HepG2 (cell line): ENCODE data around the gene FBXL2. TPM values are rescaled to one million over a fixed set of nuclear protein-coding genes. Genes with fewer than 3 reads are reported as not detected.
A peak's percentile ranks its signal among the peaks of the same experiment; 100 is the strongest.

Experiments
- ATAC-seq: fragments of 200-7000 bp; cut with Tn5 transposase; 3 replicates; pipeline ENCODE4 v1.9.1; 2020; ENCODE audit warnings: mild to moderate bottlenecking, moderate library complexity
- BruUV-seq: library from RNA; stranded (reverse); fragments of 400-500 nt; replicated peaks from 2 replicates; lab custom pipeline; 2021; lab: Mats Ljungman, UMichigan
- CTCF ChIA-PET: fragments of 300-600 bp; formaldehyde crosslinking; extraction: SDS; loops from one replicate; lab custom pipeline; 2021; ENCODE audit warnings: low total read pairs, inconsistent platforms, low intra/inter-chr PET ratio; lab: Yijun Ruan, JAX
- POLR2A ChIA-PET: fragments of 350-600 bp; sonication (Branson Sonifier 250); formaldehyde crosslinking; loops from one replicate; lab custom pipeline; 2020; ENCODE audit warnings: antibody characterized with exemption, inconsistent platforms; lab: Yijun Ruan, JAX
- DNase-seq: peaks from one replicate; pipeline ENCODE4 v3.0.0-alpha.2; 2015; ENCODE audit warnings: low spot score
- FAIRE-seq: peaks from 3 replicates; lab custom pipeline; 2011; peaks lifted over from hg19 to GRCh38; lab: Jason Lieb, UNC
- H2AFZ ChIP-seq: one replicate; pipeline ENCODE4 v1.6.1; 2011; ENCODE audit warnings: low read length, inconsistent platforms
- H3K27ac ChIP-seq: fragments of 300-600 bp; 3 replicates; pipeline ENCODE4 v1.8.0; 2011; ENCODE audit warnings: mixed run types, mild to moderate bottlenecking, mixed read lengths, low read length, inconsistent platforms; ENCODE audit not compliant: insufficient read depth; ENCODE audit errors: extremely low read length
- H3K27me3 ChIP-seq, 2 experiments: fragments of 200-600 bp in 1 of 2; 2 replicates in 1 of 2; 3 replicates in 1 of 2; pipeline versions ENCODE4 v1.6.0 to v1.8.0; 2011; ENCODE audit warnings: low read length in 2 of 2, mild to moderate bottlenecking in 2 of 2, moderate library complexity in 2 of 2, inconsistent platforms in 1 of 2; ENCODE audit not compliant: insufficient read depth in 2 of 2, control insufficient read depth in 1 of 2
- H3K36me3 ChIP-seq, 2 experiments: fragments of 200-600 bp in 1 of 2; replicated peaks in 1 of 2; 2 replicates in 1 of 2; 3 replicates in 1 of 2; pipeline versions ENCODE4 v1.5.1 to v1.8.0; 2011; ENCODE audit warnings: low read length in 2 of 2, inconsistent platforms in 1 of 2; ENCODE audit not compliant: insufficient read depth in 2 of 2, control insufficient read depth in 1 of 2
- H3K4me1 ChIP-seq: 2 replicates; pipeline ENCODE4 v1.5.1; 2012; ENCODE audit warnings: low read length, inconsistent platforms; ENCODE audit not compliant: insufficient read depth
- H3K4me2 ChIP-seq: 2 replicates; pipeline ENCODE4 v1.6.0; 2011; ENCODE audit warnings: low read depth, low read length, inconsistent platforms
- H3K4me3 ChIP-seq, 3 experiments: fragments of 200-600 bp in 1 of 3; sonication (generic), shearing (Covaris generic) in 1 of 3; replicated peaks in 1 of 3; 2 replicates each; pipeline ENCODE4 v1.5.1; 2011 to 2016; ENCODE audit warnings: low read length in 3 of 3, inconsistent platforms in 2 of 3, low read depth in 2 of 3, mild to moderate bottlenecking in 2 of 3, control low read depth in 1 of 3, mixed read lengths in 1 of 3; ENCODE audit not compliant: insufficient read depth in 1 of 3
- H3K79me2 ChIP-seq: one replicate; pipeline ENCODE4 v1.6.1; 2011; ENCODE audit warnings: low read length, inconsistent platforms; ENCODE audit not compliant: insufficient read depth
- H3K9ac ChIP-seq: 2 replicates; pipeline ENCODE4 v1.6.0; 2011; ENCODE audit warnings: mild to moderate bottlenecking, low read depth, low read length, inconsistent platforms; ENCODE audit not compliant: insufficient read depth
- H3K9me3 ChIP-seq: 2 replicates; pipeline ENCODE4 v1.5.1; 2012; ENCODE audit warnings: mild to moderate bottlenecking, low read length
- H4K20me1 ChIP-seq: 2 replicates; pipeline ENCODE4 v1.6.0; 2011; ENCODE audit warnings: inconsistent platforms, mild to moderate bottlenecking, low read length, moderate library complexity; ENCODE audit not compliant: insufficient read depth
- BHLHE40 ChIP-seq: IDR thresholded peaks from 2 replicates; pipeline ENCODE4 v1.6.1; 2011; ENCODE audit warnings: low read length, improper control_type of control experiment
- CBFB ChIP-seq: sonication (generic); formaldehyde crosslinking; IDR thresholded peaks from 2 replicates; pipeline ENCODE4 v1.4.0; 2020; ENCODE audit warnings: missing genetic modification reagents
- CTCF ChIP-seq: sonication (generic); formaldehyde crosslinking; IDR thresholded peaks from 2 replicates; pipeline ENCODE4 v1.5.0; 2020; ENCODE audit warnings: mild to moderate bottlenecking, missing genetic modification reagents, moderate library complexity
- DMAP1 ChIP-seq: IDR thresholded peaks from 2 replicates; pipeline ENCODE4 v1.6.1; 2016
- GATAD2A ChIP-seq: IDR thresholded peaks from 2 replicates; pipeline ENCODE4 v1.6.1; 2016
- RBFOX2 ChIP-seq: fragments of 200-400 bp; formaldehyde crosslinking; IDR thresholded peaks from 2 replicates; pipeline ENCODE4 v1.6.1; 2017; ENCODE audit warnings: low read depth, mild to moderate bottlenecking, low read length
- STAG1 ChIP-seq: sonication (generic); formaldehyde crosslinking; IDR thresholded peaks from 2 replicates; pipeline ENCODE4 v1.4.0; 2020; ENCODE audit warnings: missing genetic modification reagents
- ZBTB21 ChIP-seq: sonication (generic); formaldehyde crosslinking; IDR thresholded peaks from 2 replicates; pipeline ENCODE4 v1.4.0; 2020; ENCODE audit warnings: missing genetic modification reagents
- ZFP82 ChIP-seq: sonication (generic); formaldehyde crosslinking; IDR thresholded peaks from 2 replicates; pipeline ENCODE4 v1.5.1; 2020; ENCODE audit warnings: mild to moderate bottlenecking, missing genetic modification reagents, borderline replicate concordance
- ZMYM2 ChIP-seq: sonication (generic); formaldehyde crosslinking; IDR thresholded peaks from 2 replicates; pipeline ENCODE4 v1.8.0; 2022; ENCODE audit warnings: mild to moderate bottlenecking, missing genetic modification reagents
- whole genome bisulfite sequencing: methylation state at CpG from one replicate; pipeline ENCODE4 v1.1.6; 2017; ENCODE audit warnings: low lambda C conversion rate; 5-methylcytosine and 5-hydroxymethylcytosine counted together
- in situ Hi-C: cut with HindIII; loops from 2 replicates; pipeline ENCODE4 v1.10.0; 2017; ENCODE audit warnings: low pct_unique_long_range_greater_than_20kb; ENCODE audit not compliant: extremely low pct_ligation_motif_present
- intact Hi-C: fragments of 100-400 bp; cut with micrococcal nuclease; formaldehyde crosslinking; loops from one replicate; pipeline ENCODE4 v1.10.0; 2022; ENCODE audit not compliant: unreplicated experiment
- polyA plus RNA-seq, 8 experiments: library from polyadenylated mRNA; depleted of rRNA in 3 of 8; stranded (reverse) in 7 of 8; unstranded in 1 of 8; fragments of >200 nt; fragmentation: Illumina TruSeq in 4 of 8; extraction: Trizol in 4 of 8; gene quantifications; 2 replicates each; pipeline versions ENCODE4 v1.2.1 to v1.2.3, GENCODE V29; 2011 to 2016; ENCODE audit warnings: low read depth in 4 of 8, missing spikeins in 1 of 8, mixed read lengths in 1 of 8; ENCODE audit not compliant: insufficient read depth in 1 of 8
- total RNA-seq, 5 experiments: library from RNA; depleted of rRNA; stranded (reverse); fragments of >200 nt; fragmentation: Illumina TruSeq; extraction: Trizol; gene quantifications; 2 replicates each; pipeline ENCODE4 v1.2.3, GENCODE V29; 2016; ENCODE audit warnings: low read depth in 1 of 5

The FBXL2 gene
- total and polyA plus RNA-seq, 2 of the 13 experiments (the other 11 are each of a cell fraction or from before 2014, with no cell fraction given): 1.8 to 5.0 TPM

DNA sequence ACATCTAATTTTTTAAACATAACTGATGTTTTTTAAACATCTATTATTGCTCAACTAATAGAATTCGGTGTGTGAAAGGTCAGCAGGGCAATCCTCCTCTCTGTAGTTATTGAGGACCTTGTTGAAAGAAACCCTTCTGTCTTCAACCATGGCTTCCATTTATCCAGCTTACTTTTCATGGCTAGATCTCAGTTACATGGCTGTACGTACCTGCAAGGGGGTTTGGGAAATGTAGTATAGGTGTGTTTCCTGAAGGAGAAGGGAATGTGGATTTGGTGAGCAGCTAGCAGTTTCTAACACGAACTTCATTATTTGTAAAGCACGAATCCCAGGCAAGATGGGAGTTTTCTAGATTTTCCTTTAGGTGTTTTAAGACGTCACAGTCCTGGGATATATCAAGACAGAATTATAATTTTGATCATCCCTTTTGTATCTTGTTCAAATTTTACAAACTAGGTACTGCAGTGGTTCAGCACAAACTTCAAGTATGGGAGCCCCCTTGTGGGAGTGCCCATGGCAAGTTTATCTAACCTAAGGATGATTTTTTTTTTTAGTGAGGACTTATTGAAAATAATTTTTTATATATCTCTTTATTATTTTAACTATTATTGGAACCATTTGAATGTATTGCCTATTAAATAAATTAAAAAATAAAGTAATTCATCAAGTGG, 41.6 kb downstream of the FBXL2 start:
- POLR2A ChIA-PET: no interaction called here
- Histone ChIP-seq H3K4me3 (no peak overlapping the region), H3K4me2 (no peak overlapping the region), H3K36me3 (no peaks in the 10 kb centered on the region), H2AFZ (no peak overlapping the region), H4K20me1 (no peaks in the 10 kb centered on the region), H3K79me2 (no peaks in the 10 kb centered on the region), H3K4me1 (peaks cover 30% of the 10 kb centered on the region), H3K27ac (no peak overlapping the region), H3K9me3 (no peaks in the 10 kb centered on the region), H3K27me3 (no peaks in the 10 kb centered on the region), H3K9ac (no peak overlapping the region)
- no peak for ATAC-seq
- WGBS: 62% methylated on average over 5 of the region's 5 CpGs
- no TSS peak for BruUV-seq
- FAIRE-seq: no peak
- in situ Hi-C loops: no loop called here
- TF ChIP-seq ZMYM2 (CRISPR knock-in tag): no peak
- no peak for TF ChIP-seq ZBTB21 (CRISPR knock-in tag)
- no peak for TF ChIP-seq CBFB (CRISPR knock-in tag)
- no peak for TF ChIP-seq DMAP1 (CRISPR knock-in tag)
- no peak for TF ChIP-seq ZFP82
- TF ChIP-seq CTCF (CRISPR knock-in tag): 0 out of 2 replicates have a peak, but pooled peaks have one; percentile 17
- TF ChIP-seq RBFOX2: no peak
- no peak for TF ChIP-seq GATAD2A (CRISPR knock-in tag)
- TF ChIP-seq STAG1 (CRISPR knock-in tag): peak; percentile 23
- TF ChIP-seq BHLHE40: no peak
- intact Hi-C loops: loop anchor here (2.0 kb wide), 1 partner anchor 188 kb away; no protein-coding TSS in a partner anchor
- DNase-seq: no peak
- CTCF ChIA-PET: interaction anchor here (1.3 kb wide), 1 partner anchor 187 kb away, joined by 5 read pairs; no protein-coding TSS in a partner anchor
